GM12873 (cell line): ENCODE measurements around the gene FZD1.

Experiments
- TF ChIP-seq, protein P1 (sequence below): IDR thresholded peaks from 2 replicates; pipeline ENCODE4 v1.5.1; 2012; ENCODE audit warnings: low read depth, mild to moderate bottlenecking, moderate library complexity, low read length, control low read depth; ENCODE audit not compliant: insufficient read depth; ENCODE audit errors: missing control alignments

The FZD1 gene

DNA sequence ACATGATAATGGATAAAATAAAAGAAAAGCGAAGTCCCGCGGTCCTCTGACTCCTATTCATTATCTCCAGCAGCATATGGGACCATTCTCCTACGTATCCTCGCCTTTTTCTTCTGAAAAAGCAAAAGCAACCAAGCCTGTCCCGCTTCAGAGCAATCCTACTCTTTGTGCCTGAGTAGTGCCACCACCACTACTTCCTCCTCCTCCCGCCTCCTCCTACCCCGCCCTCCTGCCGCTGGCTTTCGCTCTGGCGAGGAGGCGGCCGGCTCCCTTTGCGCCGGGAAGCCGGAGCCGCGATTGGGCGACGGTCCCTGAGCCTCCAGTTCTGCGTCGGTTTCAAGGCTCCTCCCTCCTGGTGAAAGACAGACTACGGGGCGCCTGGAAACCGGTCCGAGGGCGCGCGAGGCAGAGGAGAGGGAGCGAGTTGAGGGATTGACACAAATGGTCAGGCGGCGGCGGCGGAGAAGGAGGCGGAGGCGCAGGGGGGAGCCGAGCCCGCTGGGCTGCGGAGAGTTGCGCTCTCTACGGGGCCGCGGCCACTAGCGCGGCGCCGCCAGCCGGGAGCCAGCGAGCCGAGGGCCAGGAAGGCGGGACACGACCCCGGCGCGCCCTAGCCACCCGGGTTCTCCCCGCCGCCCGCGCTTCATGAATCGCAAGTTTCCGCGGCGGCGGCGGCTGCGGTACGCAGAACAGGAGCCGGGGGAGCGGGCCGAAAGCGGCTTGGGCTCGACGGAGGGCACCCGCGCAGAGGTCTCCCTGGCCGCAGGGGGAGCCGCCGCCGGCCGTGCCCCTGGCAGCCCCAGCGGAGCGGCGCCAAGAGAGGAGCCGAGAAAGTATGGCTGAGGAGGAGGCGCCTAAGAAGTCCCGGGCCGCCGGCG, at the start of gene FZD1:
TSS of gene FZD1 (plus strand) at position 388 of the 878 bp plus-strand sequence. CDS start at position 836, 448 bp downstream.
- TF ChIP-seq, protein P1, sequence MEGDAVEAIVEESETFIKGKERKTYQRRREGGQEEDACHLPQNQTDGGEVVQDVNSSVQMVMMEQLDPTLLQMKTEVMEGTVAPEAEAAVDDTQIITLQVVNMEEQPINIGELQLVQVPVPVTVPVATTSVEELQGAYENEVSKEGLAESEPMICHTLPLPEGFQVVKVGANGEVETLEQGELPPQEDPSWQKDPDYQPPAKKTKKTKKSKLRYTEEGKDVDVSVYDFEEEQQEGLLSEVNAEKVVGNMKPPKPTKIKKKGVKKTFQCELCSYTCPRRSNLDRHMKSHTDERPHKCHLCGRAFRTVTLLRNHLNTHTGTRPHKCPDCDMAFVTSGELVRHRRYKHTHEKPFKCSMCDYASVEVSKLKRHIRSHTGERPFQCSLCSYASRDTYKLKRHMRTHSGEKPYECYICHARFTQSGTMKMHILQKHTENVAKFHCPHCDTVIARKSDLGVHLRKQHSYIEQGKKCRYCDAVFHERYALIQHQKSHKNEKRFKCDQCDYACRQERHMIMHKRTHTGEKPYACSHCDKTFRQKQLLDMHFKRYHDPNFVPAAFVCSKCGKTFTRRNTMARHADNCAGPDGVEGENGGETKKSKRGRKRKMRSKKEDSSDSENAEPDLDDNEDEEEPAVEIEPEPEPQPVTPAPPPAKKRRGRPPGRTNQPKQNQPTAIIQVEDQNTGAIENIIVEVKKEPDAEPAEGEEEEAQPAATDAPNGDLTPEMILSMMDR = no peak

DNA sequence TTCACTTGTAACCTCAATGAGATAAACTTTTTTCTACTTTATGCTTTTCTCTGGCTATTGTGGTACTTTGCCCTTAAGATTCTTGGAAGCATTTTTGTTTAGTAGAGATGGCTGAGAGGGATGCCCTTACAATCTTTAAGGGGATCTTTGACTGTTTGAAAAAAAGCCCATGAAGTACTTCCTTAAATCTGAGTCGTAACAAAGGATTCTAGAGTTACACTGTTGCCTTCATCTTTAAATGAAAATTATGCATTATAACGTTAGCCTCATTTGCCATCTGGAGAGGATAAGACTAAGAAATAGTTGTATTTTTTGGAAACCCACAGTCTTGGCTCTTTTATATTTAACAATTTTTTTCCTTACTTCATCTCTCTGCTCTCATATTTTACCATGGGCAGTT, 37.8 kb upstream of the FZD1 start:
- TF ChIP-seq, protein P1 = no peak

DNA sequence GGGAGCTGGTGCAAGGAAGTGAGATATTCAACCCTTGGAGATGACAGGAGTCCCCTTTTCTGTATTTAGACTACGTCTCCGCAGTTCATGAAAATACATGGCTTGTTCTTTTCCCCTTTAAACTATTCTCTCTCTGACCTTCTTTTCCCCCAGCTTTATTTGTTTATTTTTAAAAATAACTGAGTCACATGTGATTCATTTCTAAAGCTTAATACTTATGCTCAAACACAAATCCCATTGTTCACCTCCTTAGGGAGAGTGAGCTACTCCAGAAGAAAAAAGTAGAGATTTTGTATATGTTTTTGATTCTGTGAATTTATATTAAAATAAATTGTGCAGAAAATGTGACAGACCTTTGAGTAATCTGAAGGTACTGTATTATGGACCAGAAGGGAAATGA, 35.9 kb upstream of the FZD1 start:
- TF ChIP-seq, protein P1 = no peak

DNA sequence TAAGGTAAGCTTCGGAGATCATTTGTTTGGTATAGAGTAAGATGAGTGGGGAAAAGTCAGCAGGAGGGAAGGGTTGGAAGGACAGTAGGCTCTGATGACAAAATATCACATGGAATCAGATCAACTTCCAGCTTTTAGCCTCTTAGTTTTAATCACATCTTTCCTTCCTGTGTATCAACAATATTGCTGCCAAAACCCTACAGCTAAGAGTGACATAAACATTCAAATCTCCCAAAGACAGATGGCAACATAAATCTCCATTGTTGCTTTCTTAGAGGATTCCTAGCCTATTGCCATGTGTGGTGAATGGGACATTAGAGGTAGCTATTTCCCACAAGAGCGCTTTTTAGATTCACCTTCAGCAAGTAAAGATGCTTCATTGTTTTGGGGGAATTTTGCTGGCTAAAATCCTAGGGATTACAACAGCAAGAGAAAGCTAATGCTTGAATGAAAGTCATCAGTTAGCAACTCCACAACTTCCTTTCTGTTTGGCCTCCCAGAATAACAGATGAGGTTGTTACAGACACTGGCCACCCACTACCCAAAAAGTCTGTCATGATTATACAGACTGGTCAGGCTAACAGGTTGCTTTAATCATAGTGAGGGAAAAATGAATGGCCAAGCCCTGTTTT, 35.2 kb upstream of the FZD1 start:
- TF ChIP-seq, protein P1 = no peak

DNA sequence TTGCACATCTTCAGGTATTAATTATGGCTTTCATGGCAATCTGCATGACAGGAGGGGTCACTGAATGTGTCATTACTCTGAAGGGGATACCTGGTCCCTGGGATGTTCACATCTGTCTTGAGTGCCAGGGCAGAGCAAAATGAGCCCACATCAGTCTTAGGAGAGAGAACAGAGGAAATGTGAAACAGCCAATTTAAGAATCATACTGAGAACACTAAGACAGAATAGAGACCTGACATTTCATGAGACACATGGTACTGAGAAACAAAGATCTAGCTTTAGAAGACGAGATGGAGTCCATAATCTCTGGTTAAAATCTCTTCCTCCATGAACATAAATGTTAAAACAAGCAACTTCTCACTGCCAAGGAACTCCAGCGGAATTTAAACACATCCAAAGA, 34.1 kb upstream of the FZD1 start:
- TF ChIP-seq, protein P1 = no peak

DNA sequence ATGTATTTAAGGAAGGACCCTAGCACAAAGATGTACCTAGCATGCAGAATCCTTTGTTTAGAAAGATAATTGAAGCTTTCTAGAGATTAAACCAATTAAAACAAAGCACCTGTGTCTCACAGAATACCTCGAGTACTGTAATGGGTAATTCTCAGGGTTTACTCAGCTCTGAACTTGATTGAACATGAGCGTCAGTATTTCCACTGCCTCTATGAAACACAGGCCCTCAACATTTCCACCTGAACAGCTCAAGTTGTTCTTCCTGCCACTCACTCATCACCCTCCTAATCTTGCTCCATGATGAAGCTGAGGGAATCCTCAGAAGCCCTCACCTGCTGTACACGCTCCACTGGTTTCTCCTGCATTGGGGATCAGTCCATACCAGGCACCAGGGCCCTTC, 33.7 kb upstream of the FZD1 start:
- TF ChIP-seq, protein P1 = no peak

DNA sequence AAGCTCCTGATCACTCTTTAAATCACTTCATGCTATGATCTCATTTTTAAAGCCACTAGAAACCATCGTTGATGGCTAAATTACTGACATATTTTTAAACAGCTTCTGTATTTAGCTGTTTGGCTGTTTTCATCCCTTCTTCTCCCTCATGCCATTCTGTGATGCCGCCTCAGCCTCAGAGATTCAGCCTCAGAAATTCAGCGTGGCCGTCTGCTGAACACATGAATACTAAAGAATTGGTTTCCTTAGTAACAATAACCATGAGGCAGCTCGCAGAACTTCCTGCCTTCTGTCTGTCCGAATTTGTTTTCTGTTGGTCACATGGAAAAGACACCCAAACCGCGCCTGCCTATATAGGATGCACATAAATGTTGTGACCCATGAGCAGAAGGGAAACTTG, 31.0 kb upstream of the FZD1 start:
- TF ChIP-seq, protein P1 = no peak
